ENCODE measurements around the gene PIP5K1C.

- TF ChIP-seq CTCF (IDR thresholded peaks at IDR 0.05; ENCODE audit: insufficient read depth, low read depth, low read length) (no peak), EZH2 (IDR thresholded peaks at IDR 0.05; ENCODE audit: insufficient read depth, low read length) (no peak)
Observed at GRCh38 chr19:3653081-3653795, 47.0 kb downstream of the PIP5K1C start.

Data from astrocyte (in vitro differentiated cells and primary cell).